Suprapubic skin (tissue), 4 donors: ENCODE results near the gene TRIM9. TPM values are rescaled to one million over a fixed set of nuclear protein-coding genes. Genes with fewer than 3 reads are reported as not detected.

Experiments used
- DNase-seq, 2 donors: peaks; one replicate each; pipeline ENCODE4 v3.0.0-alpha.2; 2019; ENCODE audit warnings: low spot score in 2 of 2
- H3K27ac ChIP-seq: fragments of 200-600 bp; sonication (generic); one replicate; pipeline ENCODE4 v1.5.1; 2019
- H3K27me3 ChIP-seq: fragments of 200-600 bp; sonication (generic); one replicate; pipeline ENCODE4 v1.5.1; 2019
- H3K36me3 ChIP-seq: fragments of 200-600 bp; sonication (generic); one replicate; pipeline ENCODE4 v1.5.1; 2019
- H3K4me1 ChIP-seq: fragments of 200-600 bp; sonication (generic); one replicate; pipeline ENCODE4 v1.5.1; 2019
- H3K4me3 ChIP-seq: fragments of 200-600 bp; sonication (generic); one replicate; pipeline ENCODE4 v1.5.1; 2019; ENCODE audit warnings: mild to moderate bottlenecking
- H3K9me3 ChIP-seq: fragments of 200-600 bp; sonication (generic); one replicate; pipeline ENCODE4 v1.5.1; 2019
- EP300 ChIP-seq: sonication (generic); formaldehyde crosslinking; IDR thresholded peaks from one replicate; pipeline ENCODE4 v1.6.1; 2017; ENCODE audit warnings: antibody characterized with exemption
- POLR2A ChIP-seq, 2 donors: fragments of 450-650 bp; IDR thresholded peaks; one replicate each; pipeline ENCODE4 v1.6.1; 2017; ENCODE audit warnings: antibody characterized with exemption in 2 of 2, mild to moderate bottlenecking in 2 of 2, moderate library complexity in 2 of 2
- POLR2AphosphoS5 ChIP-seq, 3 donors: sonication (generic); formaldehyde crosslinking; IDR thresholded peaks; one replicate each; pipeline ENCODE4 v1.6.1; 2017; ENCODE audit warnings: antibody characterized with exemption in 3 of 3
- WGBS: methylation state at CpG from one replicate; pipeline ENCODE4 v1.1.5; 2018; 5-methylcytosine and 5-hydroxymethylcytosine counted together
- total RNA-seq, 4 donors: library from RNA; depleted of rRNA; stranded (reverse); fragments of >200 nt; gene quantifications; one replicate each; pipeline ENCODE4 v1.1.0, GENCODE V29; 2016
- TF ChIP-seq, protein P1 (sequence below), 2 donors: fragments of 200-600 bp in 1 of 2; fragments of 450-650 bp in 1 of 2; sonication (generic) in 1 of 2; IDR thresholded peaks; one replicate each; pipeline ENCODE4 v1.5.1; 2016 to 2019; ENCODE audit warnings: antibody characterized with exemption in 2 of 2, mild to moderate bottlenecking in 1 of 2, moderate library complexity in 1 of 2

The TRIM9 gene
- total RNA-seq, 4 donors from 2014 or later: 0.45 to 5.0 (median 1.8) TPM

DNA sequence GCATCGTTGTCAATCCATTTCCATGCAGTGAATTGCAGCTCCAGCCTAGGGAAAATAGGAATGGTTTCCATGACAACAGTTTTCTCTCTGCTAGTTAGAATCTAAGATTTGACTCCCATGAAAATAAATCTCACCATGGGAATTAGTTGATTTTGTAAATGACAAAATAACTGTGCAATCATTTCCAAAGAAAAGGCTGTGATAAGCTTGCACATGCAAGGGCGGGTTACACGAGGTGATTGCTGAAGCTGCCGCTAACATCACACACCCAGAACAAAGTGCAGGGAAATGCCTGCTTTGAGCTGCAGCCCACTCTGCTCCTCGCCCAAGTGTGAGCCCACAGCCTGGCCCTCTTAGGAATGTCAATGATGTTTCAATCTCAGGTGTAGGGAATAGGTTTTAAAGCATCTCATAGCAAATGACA, 53.8 kb downstream of the TRIM9 start:
- no peak overlapping the region for H3K27ac ChIP-seq
- no peak for TF ChIP-seq EP300
- TF ChIP-seq, protein P1, sequence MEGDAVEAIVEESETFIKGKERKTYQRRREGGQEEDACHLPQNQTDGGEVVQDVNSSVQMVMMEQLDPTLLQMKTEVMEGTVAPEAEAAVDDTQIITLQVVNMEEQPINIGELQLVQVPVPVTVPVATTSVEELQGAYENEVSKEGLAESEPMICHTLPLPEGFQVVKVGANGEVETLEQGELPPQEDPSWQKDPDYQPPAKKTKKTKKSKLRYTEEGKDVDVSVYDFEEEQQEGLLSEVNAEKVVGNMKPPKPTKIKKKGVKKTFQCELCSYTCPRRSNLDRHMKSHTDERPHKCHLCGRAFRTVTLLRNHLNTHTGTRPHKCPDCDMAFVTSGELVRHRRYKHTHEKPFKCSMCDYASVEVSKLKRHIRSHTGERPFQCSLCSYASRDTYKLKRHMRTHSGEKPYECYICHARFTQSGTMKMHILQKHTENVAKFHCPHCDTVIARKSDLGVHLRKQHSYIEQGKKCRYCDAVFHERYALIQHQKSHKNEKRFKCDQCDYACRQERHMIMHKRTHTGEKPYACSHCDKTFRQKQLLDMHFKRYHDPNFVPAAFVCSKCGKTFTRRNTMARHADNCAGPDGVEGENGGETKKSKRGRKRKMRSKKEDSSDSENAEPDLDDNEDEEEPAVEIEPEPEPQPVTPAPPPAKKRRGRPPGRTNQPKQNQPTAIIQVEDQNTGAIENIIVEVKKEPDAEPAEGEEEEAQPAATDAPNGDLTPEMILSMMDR (IDR thresholded peaks at IDR 0.05): no peak
- no peak for TF ChIP-seq POLR2A (IDR thresholded peaks at IDR 0.05)
- TF ChIP-seq POLR2AphosphoS5 (IDR thresholded peaks at IDR 0.05): no peak
- no peaks in the 10 kb centered on the region for H3K4me1 ChIP-seq
- H3K36me3 ChIP-seq: no peaks in the 10 kb centered on the region
- H3K4me3 ChIP-seq: no peak overlapping the region
- 64% methylated on average over 5 of the region's 5 CpGs for WGBS
- H3K9me3 ChIP-seq: no peaks in the 10 kb centered on the region
- no peak for DNase-seq
- H3K27me3 ChIP-seq: no peaks in the 10 kb centered on the region

DNA sequence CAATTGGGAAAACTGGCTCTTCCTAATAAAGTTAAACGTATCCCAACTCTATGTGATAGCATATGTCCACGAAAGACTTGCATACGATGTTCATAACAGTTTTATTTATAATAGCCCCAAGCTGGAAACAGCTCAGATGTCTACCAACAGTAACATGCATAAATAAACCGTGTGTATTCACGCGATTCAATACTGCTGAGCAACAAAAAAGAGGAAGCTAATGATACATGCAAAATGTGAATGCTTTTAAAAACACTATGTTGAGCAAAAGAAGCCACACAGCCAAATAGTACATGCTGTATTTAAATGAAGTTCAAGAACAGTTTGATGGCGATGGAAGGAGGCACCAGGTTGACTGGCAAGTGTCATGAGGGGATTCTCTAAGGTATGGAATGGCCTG, 55.7 kb downstream of the TRIM9 start:
- TF ChIP-seq POLR2A (IDR thresholded peaks at IDR 0.05) (no peak), POLR2AphosphoS5 (IDR thresholded peaks at IDR 0.05) (no peak), EP300 (no peak)
- TF ChIP-seq, protein P1 (IDR thresholded peaks at IDR 0.05): no peak
- Histone ChIP-seq H3K9me3 (no peaks in the 10 kb centered on the region), H3K4me1 (no peaks in the 10 kb centered on the region), H3K27ac (no peak overlapping the region), H3K36me3 (no peaks in the 10 kb centered on the region), H3K4me3 (no peak overlapping the region), H3K27me3 (no peaks in the 10 kb centered on the region)
- DNase-seq: no peak
- 79% methylated on average over 7 of the region's 7 CpGs for WGBS

DNA sequence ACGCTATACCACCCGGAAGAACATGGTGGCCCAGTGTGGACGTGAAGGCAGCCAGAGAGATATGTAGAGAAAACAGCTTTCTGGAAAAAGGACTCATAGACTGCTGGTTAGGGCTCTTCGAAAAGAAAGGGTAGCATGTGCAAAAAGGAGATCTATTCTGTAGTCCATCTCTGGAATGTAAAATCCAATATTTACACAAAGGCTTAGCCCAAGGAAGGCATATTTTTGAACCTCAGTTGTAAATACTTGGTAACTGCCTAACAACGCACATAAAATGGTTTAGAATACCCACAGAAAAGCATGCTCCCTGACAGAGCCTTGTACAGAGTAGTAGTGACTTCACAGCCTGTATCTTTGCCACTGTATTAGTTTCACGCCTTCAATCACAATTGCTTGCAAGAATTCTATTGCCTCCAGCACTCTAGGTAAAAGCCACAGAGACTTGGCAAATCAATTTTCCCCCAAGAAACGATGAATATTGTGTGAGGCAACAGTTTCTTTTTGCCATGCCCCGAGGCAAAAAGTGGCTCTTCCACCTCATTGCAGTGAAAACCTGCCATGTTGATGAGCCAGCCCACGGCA, 59.2 kb downstream of the TRIM9 start:
- Histone ChIP-seq H3K36me3 (no peaks in the 10 kb centered on the region), H3K9me3 (no peaks in the 10 kb centered on the region), H3K4me3 (no peak overlapping the region), H3K27ac (no peak overlapping the region), H3K4me1 (no peaks in the 10 kb centered on the region), H3K27me3 (no peaks in the 10 kb centered on the region)
- DNase-seq: no peak
- 67% methylated on average over 9 of the region's 9 CpGs for WGBS
- no peak for TF ChIP-seq POLR2AphosphoS5 (IDR thresholded peaks at IDR 0.05)
- no peak for TF ChIP-seq POLR2A (IDR thresholded peaks at IDR 0.05)
- no peak for TF ChIP-seq EP300
- TF ChIP-seq, protein P1 (IDR thresholded peaks at IDR 0.05): no peak

DNA sequence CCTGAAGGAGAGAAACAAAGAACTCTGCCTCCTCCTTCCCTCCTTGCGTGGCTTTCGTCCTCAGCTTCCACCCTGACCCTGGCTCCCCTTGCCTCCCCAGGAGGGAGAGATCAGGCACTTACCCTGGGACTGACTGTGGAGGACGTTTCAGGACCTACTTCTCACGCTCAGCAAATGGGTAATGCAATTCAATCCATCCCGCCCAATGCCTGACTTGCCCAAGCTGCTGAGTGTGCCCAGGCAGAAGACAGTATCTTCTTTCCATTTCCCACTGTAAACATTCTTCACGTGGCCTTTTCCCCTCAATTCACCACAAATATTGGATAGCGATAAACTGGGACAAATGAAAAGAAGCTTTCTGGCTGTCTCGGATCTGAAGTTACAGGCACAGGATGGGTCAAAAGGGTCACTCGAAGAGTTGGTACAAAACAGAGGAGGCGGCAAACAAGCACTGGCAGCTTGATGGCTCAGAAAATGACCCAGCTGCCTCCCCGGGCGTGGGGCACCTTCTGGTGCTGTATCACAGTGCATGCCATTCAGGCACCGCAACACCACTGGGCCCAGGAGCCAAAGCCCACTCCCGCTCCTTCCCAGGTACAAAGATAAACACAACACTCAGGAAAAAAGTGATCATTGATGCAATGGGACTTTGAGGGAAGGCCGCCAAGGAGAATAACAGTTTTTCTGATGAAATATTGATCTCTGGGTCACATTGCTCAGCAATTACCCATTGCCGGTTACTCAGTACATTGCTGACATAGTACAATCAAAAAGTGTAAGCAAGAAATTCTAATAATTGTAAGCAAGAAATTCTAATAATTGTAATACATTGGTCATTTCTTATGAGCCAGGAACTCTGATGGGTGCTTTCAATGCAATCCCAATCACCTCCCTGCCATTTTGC, 65.8 kb downstream of the TRIM9 start:
- TF ChIP-seq POLR2AphosphoS5 (IDR thresholded peaks at IDR 0.05) (no peak), EP300 (no peak), POLR2A (IDR thresholded peaks at IDR 0.05) (no peak)
- TF ChIP-seq, protein P1 (IDR thresholded peaks at IDR 0.05): no peak
- Histone ChIP-seq H3K36me3 (no peaks in the 10 kb centered on the region), H3K4me1 (no peaks in the 10 kb centered on the region), H3K9me3 (no peaks in the 10 kb centered on the region), H3K27ac (no peak overlapping the region), H3K4me3 (no peak overlapping the region), H3K27me3 (no peaks in the 10 kb centered on the region)
- 82% methylated on average over 16 of the region's 16 CpGs for WGBS
- no peak for DNase-seq

DNA sequence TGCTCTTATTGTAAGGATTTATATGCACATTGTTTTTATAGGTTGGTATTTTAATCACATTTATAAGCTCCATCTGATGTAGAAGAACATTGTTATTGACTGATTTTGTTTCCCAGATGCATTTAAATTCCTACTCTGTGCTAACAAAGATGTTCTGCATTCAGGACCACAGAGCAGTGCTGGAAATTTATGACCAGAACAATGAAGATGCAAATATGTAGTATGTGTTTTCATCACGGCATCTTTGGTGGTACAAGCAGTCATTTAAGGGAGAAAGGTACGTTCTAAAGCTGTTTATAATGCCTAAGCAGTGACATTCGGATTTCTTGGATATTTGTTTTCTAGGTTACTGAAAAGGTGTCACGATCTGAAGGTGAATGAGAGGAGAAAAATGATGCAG, 66.5 kb downstream of the TRIM9 start:
- H3K27ac ChIP-seq: no peak overlapping the region
- no peaks in the 10 kb centered on the region for H3K9me3 ChIP-seq
- no peaks in the 10 kb centered on the region for H3K4me1 ChIP-seq
- no peak overlapping the region for H3K4me3 ChIP-seq
- DNase-seq: no peak
- WGBS: 74% methylated on average over 4 of the region's 4 CpGs
- no peak for TF ChIP-seq EP300
- H3K27me3 ChIP-seq: no peaks in the 10 kb centered on the region
- H3K36me3 ChIP-seq: no peaks in the 10 kb centered on the region
